Measurements from ENCODE around the gene ADRA2B. TPM values are rescaled to one million over a fixed set of nuclear protein-coding genes. Genes with fewer than 3 reads are reported as not detected.

The ADRA2B gene
- total RNA-seq, 1 experiment from 2014 or later, result 0.47 TPM

DNA sequence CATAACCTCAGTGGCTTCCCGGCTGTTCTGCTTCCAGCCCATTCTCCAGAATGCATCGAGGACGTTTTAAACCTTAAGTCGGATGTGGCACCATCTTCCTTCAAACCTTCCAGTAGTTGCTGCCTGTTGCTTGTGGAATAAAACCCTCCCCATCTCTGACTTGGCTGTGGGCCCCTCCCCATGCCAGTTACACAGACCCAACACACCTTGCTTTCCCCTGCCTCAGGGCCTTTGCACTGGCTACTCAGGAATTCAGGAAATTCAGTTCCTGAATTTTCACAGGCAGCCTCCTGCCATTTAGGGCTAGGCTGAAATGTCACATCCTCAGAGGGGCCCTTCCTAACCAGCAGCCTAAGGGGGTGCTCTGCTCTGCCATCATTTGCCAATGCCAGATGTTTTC lies 5.0 kb upstream of the ADRA2B start:
- Histone ChIP-seq H3K4me2 (ENCODE audit: low read length) (no peak overlapping the region), H3K9ac (ENCODE audit: low read length) (no peak overlapping the region), H3K4me3 (replicated peaks in 1 of 2; ENCODE audit: low read depth in 1 of 2, low read length in 2 of 2) (no peak overlapping the region), H3K27ac (ENCODE audit: low read depth, low read length) (no peak overlapping the region), H3K4me1 (ENCODE audit: control insufficient read depth in 1 of 2, insufficient read depth in 2 of 2, low read length in 2 of 2) (peaks cover 8 to 11% of the 10 kb centered on the region in 2 experiments), H3K27me3 (ENCODE audit: insufficient read depth, low read length) (0 out of 2 replicates have a peak, but pooled peaks cover 3% of the 10 kb centered on the region), H2AFZ (ENCODE audit: low read depth, low read length, poor library complexity, severe bottlenecking) (no peak overlapping the region), H3K9me2 (ENCODE audit: insufficient read depth) (no peaks in the 10 kb centered on the region), H4K20me1 (ENCODE audit: insufficient read depth) (no peaks in the 10 kb centered on the region), H3K79me2 (ENCODE audit: insufficient read depth, low read length) (no peaks in the 10 kb centered on the region), H3K9me3 (ENCODE audit: control insufficient read depth in 1 of 2, insufficient read depth in 1 of 2, low read depth in 1 of 2, low read length in 2 of 2) (no peaks in the 10 kb centered on the region), H3K36me3 (ENCODE audit: control insufficient read depth in 1 of 2, insufficient read depth in 2 of 2, low read length in 2 of 2) (no peaks in the 10 kb centered on the region)
- RAD21 ChIA-PET (ENCODE audit: low non-redundant PET in 1 of 2, low total read pairs in 2 of 2, uncharacterized antibody in 2 of 2, unreplicated experiment in 2 of 2), result no interaction called here
- intact Hi-C loops (cut with micrococcal nuclease), result no loop called here
- no peak for DNase-seq (ENCODE audit: low read depth, low spot score)
- no TSS peak for BruUV-seq (replicated peaks)
- POLR2A ChIA-PET, result no interaction called here
- CTCF ChIA-PET, result no interaction called here
- no peak for ATAC-seq
- TF ChIP-seq FOSL1 (IDR thresholded peaks at IDR 0.05; ENCODE audit: low read depth), result no peak
- TF ChIP-seq YY1 (IDR thresholded peaks at IDR 0.05; ENCODE audit: extremely low read depth, insufficient replicate concordance, low read depth, low read length), result no peak
- no peak for TF ChIP-seq EGR1 (IDR thresholded peaks at IDR 0.05; ENCODE audit: low read depth)
- TF ChIP-seq ZFX (IDR thresholded peaks at IDR 0.05), result no peak
- TF ChIP-seq EZH2 (IDR thresholded peaks at IDR 0.05), result no peak
- no peak for TF ChIP-seq POLR2AphosphoS5 (IDR thresholded peaks at IDR 0.05; ENCODE audit: low read depth, low read length)
- TF ChIP-seq ELF1 (IDR thresholded peaks at IDR 0.05; ENCODE audit: borderline replicate concordance, low read depth), result no peak

GRCh38 chr2:96120991-96121390 lies 4.6 kb upstream of the ADRA2B start:
- intact Hi-C loops (cut with micrococcal nuclease), result no loop called here
- Histone ChIP-seq H3K79me2 (ENCODE audit: insufficient read depth, low read length) (no peaks in the 10 kb centered on the region), H3K27ac (ENCODE audit: low read depth, low read length) (no peak overlapping the region), H3K27me3 (ENCODE audit: insufficient read depth, low read length) (0 out of 2 replicates have a peak, but pooled peaks cover 3% of the 10 kb centered on the region), H3K4me1 (ENCODE audit: control insufficient read depth in 1 of 2, insufficient read depth in 2 of 2, low read length in 2 of 2) (peaks cover 11 to 15% of the 10 kb centered on the region in 2 experiments), H2AFZ (ENCODE audit: low read depth, low read length, poor library complexity, severe bottlenecking) (no peak overlapping the region), H3K9ac (ENCODE audit: low read length) (no peak overlapping the region), H3K9me3 (ENCODE audit: control insufficient read depth in 1 of 2, insufficient read depth in 1 of 2, low read depth in 1 of 2, low read length in 2 of 2) (no peaks in the 10 kb centered on the region), H3K4me3 (replicated peaks in 1 of 2; ENCODE audit: low read depth in 1 of 2, low read length in 2 of 2) (no peak overlapping the region), H3K9me2 (ENCODE audit: insufficient read depth) (no peaks in the 10 kb centered on the region), H4K20me1 (ENCODE audit: insufficient read depth) (no peaks in the 10 kb centered on the region), H3K4me2 (ENCODE audit: low read length) (no peak overlapping the region), H3K36me3 (ENCODE audit: control insufficient read depth in 1 of 2, insufficient read depth in 2 of 2, low read length in 2 of 2) (no peaks in the 10 kb centered on the region)
- ChIA-PET POLR2A (no interaction called here), RAD21 (ENCODE audit: low non-redundant PET in 1 of 2, low total read pairs in 2 of 2, uncharacterized antibody in 2 of 2, unreplicated experiment in 2 of 2) (no interaction called here), CTCF (no interaction called here)
- DNase-seq (ENCODE audit: low read depth, low spot score) (no peak), ATAC-seq (no peak)
- no TSS peak for BruUV-seq (replicated peaks)
- TF ChIP-seq JUND (IDR thresholded peaks at IDR 0.05) (no peak), FOSL1 (IDR thresholded peaks at IDR 0.05; ENCODE audit: low read depth) (no peak), ZNF274 (IDR thresholded peaks at IDR 0.05; ENCODE audit: low read depth, low read length) (no peak), YY1 (IDR thresholded peaks at IDR 0.05; ENCODE audit: extremely low read depth, insufficient replicate concordance, low read depth, low read length) (no peak), ZBTB33 (IDR thresholded peaks at IDR 0.05; ENCODE audit: extremely low read depth, insufficient replicate concordance, low read length) (no peak), POLR2A (IDR thresholded peaks at IDR 0.05; ENCODE audit: borderline replicate concordance, extremely low read depth, insufficient read depth, insufficient read length) (no peak), CTCF (IDR thresholded peaks at IDR 0.05 in 2 of 3, conservative IDR thresholded peaks at IDR 0.05 in 1 of 3; ENCODE audit: borderline replicate concordance in 1 of 3, insufficient read depth in 1 of 3, low read depth in 2 of 3, low read length in 2 of 3) (no peak), ZFX (IDR thresholded peaks at IDR 0.05) (no peak), SRF (IDR thresholded peaks at IDR 0.05; ENCODE audit: low read depth) (no peak)
- TF ChIP-seq, protein P1, sequence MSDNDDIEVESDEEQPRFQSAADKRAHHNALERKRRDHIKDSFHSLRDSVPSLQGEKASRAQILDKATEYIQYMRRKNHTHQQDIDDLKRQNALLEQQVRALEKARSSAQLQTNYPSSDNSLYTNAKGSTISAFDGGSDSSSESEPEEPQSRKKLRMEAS (IDR thresholded peaks at IDR 0.05), result no peak

Measured in HCT116 (cell line).